NB4 (cell line): ENCODE data around the gene HEXA.

ENCODE experiments used
- MYC ChIP-seq: IDR thresholded peaks from 2 replicates; pipeline ENCODE4 v1.6.1; 2011; ENCODE audit warnings: low read depth, low read length
- POLR2A ChIP-seq: IDR thresholded peaks from 2 replicates; pipeline ENCODE4 v1.6.1; 2011; ENCODE audit warnings: mild to moderate bottlenecking; ENCODE audit not compliant: insufficient read length; ENCODE audit errors: extremely low read depth
- TF ChIP-seq, protein P1 (sequence below): IDR thresholded peaks from 2 replicates; pipeline ENCODE4 v1.6.1; 2011; ENCODE audit warnings: low read depth, low read length
- TF ChIP-seq, protein P2 (sequence below): IDR thresholded peaks from one replicate; pipeline ENCODE4 v1.5.1; 2012; ENCODE audit warnings: low read depth, low read length

DNA sequence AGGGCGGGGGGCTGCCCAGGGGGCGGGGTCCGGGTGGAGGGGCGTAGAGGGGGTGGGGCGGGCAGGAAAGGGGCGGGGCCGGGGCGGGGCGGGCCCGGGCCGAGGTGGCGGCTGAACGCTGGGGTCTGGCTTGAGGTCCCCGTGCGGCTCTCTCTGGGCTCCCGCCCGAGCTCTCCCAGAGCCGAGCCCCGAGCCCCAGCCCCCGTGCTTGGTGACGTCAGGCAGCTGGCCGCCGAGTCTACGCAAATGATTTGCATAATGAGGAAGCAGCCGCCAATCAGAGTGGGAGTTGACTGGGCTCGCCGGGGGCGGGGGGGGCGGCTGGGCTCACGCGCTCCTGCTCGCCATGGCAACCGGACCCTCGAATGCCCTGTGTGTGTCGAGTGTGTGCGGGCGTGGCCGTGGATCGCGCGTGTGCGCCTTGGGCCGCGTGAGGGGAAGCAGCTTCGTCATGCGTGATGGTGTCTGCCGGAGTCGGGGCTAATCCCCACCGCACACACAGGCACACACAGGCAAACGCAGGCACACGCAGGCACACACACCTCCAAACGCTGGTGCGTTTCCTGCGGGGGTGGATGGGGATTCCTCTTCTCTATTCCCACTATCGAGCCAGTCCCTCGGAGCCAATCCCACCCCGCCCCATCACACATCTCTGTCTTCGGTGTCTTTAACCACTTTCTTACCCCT lies 55.7 kb downstream of the HEXA start, which contains the start of gene CELF6:
- TF ChIP-seq, protein P1, sequence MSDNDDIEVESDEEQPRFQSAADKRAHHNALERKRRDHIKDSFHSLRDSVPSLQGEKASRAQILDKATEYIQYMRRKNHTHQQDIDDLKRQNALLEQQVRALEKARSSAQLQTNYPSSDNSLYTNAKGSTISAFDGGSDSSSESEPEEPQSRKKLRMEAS, result peak; percentile 82
- TF ChIP-seq, protein P2, sequence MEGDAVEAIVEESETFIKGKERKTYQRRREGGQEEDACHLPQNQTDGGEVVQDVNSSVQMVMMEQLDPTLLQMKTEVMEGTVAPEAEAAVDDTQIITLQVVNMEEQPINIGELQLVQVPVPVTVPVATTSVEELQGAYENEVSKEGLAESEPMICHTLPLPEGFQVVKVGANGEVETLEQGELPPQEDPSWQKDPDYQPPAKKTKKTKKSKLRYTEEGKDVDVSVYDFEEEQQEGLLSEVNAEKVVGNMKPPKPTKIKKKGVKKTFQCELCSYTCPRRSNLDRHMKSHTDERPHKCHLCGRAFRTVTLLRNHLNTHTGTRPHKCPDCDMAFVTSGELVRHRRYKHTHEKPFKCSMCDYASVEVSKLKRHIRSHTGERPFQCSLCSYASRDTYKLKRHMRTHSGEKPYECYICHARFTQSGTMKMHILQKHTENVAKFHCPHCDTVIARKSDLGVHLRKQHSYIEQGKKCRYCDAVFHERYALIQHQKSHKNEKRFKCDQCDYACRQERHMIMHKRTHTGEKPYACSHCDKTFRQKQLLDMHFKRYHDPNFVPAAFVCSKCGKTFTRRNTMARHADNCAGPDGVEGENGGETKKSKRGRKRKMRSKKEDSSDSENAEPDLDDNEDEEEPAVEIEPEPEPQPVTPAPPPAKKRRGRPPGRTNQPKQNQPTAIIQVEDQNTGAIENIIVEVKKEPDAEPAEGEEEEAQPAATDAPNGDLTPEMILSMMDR, result no peak
- TF ChIP-seq POLR2A, result no peak
- 0 out of 2 replicates have a peak, but pooled peaks have one; percentile 46 for TF ChIP-seq MYC
